Measurements from ENCODE around the gene MACROD2.

The MACROD2 gene

DNA sequence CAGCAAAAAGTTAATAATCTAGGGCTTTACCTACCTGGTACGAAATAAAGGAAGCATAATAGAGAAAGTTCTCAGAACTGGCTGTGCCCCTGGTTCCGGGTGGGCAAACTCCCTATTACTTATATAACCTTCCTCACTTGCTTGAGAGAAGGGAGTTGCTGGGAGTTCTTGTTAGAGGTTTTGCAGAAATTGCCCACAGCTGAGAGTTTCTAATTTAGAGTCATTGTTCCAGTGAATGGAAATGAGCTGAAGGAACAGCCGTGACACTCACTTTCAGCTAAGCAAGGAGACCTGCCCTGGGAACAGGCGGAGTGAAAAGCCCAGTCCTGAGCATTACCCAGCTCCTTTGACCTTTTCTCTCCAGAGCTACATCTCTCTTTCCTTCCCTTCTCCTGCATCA lies 936.7 kb downstream of the MACROD2 start:
- DNase-seq = no peak

DNA sequence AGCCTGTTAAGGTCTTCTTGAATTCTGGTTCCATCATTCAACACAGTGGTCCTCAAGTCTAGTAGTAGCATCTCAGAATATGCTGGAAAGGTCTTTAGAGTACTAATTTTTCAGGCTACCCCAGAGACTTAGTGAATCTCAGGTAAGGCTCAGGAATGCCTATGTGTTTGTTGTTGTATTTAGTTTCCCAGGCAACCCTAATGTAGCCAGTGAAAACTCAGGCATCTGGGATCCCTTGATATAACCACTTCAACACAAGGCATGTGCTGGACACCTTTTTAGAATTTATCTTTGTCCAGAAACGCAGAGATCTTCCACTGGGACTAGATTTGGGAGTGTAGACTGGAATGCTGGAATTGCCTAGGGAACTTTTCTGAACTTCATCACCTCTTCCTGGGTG lies 940.0 kb downstream of the MACROD2 start:
- no peak for DNase-seq

DNA sequence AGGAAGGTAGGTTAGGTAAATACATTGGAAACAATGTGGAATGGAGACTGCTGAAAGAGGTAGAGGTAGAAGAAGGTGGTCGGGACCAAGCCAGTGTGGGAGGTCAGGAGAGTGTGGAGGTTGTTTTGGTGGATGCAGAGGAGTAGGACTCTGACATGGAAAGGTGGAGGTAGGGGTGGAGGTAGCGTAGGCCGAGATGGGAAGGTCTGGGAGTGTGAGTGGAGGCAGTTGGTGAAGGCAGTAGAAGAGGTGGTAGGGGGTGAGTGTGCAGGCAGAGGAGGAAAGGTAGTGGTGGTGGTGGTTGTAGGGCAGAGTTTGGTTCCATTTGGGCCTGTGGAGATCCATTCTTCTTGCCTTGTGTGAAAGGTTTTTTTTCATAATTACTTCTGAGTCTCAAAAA lies 941.7 kb downstream of the MACROD2 start:
- no peak for DNase-seq

- DNase-seq = no peak
Observed at GRCh38 chr20:14937846-14938245, 942.5 kb downstream of the MACROD2 start.

GRCh38 chr20:14947536-14947935 lies 952.2 kb downstream of the MACROD2 start:
- DNase-seq = no peak

- DNase-seq = no peak
Observed at GRCh38 chr20:14947946-14948345, 952.6 kb downstream of the MACROD2 start.

DNA sequence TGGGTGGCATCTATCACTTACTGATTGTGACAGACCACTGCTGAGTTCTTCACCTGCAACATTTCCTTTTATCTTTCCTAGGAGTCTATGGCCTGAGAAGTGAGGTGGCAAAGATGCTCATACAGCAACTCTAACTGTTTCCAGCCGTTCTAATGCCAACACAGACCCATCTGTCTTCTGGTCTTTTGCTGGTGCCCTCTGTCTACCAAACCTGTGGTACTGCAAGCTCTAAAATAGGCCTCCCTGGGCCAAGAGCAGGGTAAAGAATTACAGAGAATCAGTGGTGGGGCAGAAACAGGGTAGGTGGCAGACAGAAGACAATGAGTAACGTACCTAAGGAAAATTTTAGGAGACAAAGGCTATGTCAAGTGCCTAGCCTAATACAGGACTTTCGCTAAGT lies 953.1 kb downstream of the MACROD2 start:
- no peak for DNase-seq

GRCh38 chr20:14950633-14951032 lies 955.3 kb downstream of the MACROD2 start:
- DNase-seq = no peak

- no peak for DNase-seq
Observed at GRCh38 chr20:14951105-14951504, 955.8 kb downstream of the MACROD2 start.

- DNase-seq = peak; percentile 56
Observed at GRCh38 chr20:14951707-14952418, 956.5 kb downstream of the MACROD2 start.

DNA sequence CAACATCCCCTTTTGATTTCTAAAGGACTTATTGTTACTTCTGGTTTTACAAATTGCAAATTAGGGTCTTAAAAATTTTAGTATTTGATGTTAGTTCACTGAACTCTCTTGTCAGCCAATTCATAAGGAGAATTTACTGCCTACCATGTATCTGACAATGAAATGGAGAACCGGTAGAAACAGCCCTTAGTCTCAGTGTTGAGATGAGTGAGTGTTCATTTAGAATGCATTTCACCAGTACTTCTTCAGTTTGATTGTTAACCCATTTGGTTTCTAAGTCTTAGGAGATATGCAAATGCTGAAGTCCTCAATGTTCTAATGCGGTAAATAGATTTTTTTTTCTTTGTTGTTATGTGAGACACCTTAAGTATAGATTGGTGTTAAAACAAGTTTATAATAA lies 958.4 kb downstream of the MACROD2 start:
- no peak for DNase-seq

DNA sequence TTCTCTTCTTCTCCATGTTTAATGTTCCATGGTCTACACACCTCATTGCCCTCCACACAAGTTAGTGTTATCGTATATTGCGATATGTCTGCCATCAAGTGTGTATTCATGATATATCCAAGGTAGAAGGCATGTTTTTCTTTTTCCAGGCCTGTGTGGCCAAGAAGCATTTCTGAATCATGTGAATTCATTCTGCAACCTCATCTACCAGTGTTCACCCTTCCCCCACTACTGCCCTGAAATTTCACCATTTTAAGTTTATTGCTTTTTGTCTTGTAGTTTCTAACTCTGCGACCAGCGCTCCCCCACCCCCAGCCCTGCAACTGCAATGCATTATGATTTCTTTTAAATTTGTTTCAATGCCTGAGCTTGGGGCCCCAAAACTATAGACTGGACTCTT lies 960.1 kb downstream of the MACROD2 start:
- no peak for DNase-seq

DNA sequence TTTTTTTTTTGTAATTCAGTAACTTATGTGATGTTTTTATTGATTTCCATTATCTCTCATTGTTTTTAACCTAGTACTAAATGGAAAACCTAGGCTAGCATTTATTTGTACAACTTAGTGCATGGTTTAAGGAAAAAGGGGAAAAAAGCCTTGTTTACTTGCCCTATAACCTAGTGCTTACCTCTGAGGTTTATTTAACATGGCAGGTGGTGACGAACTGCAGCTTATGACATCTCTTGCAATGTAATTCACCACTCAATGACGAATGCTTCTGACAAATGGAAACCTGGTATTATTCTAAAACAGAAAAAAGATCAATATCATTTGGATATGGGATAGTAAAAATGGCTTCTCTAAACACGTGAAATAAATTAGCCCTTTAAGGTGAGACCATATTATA lies 960.7 kb downstream of the MACROD2 start:
- DNase-seq = no peak

GRCh38 chr20:14956538-14956937 lies 961.2 kb downstream of the MACROD2 start:
- no peak for DNase-seq

DNA sequence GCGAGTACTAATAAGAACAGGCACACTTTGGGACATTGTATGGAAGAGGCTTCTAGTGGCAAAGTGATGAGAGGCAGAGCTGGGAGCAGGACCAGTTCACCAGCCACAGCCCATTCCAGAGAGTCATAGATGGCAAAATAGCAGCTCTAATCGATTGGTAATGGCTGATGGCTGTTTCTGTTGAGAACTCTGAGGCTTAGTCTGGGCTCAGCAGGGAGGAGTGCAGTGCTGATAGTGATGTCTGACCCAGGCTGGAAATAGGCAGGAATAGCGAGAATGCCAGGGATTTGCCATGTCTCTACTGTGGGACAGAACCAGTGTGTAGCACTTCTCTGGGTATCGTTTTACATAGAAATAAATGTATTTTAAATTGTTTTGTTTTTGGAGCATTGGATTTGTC lies 962.1 kb downstream of the MACROD2 start:
- DNase-seq = no peak

DNA sequence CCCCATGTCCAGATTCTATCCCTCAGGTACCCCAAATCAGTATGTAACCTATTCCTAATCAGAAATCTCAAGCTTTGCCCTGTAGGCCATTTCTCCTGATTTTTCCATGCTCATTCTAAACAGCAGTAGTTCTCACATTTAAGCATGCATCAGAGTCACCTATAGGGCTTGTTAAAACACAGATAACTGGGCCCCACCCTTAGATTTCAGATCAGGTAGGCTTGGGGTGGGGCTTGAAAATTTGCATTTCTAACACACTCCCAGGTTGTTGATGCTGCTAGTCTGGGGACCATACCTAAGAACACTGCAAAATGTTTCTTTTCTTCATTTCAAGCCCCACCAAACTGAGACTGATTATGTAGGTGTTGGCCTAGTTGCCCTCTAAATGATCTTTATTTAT lies 963.3 kb downstream of the MACROD2 start:
- no peak for DNase-seq

DNA sequence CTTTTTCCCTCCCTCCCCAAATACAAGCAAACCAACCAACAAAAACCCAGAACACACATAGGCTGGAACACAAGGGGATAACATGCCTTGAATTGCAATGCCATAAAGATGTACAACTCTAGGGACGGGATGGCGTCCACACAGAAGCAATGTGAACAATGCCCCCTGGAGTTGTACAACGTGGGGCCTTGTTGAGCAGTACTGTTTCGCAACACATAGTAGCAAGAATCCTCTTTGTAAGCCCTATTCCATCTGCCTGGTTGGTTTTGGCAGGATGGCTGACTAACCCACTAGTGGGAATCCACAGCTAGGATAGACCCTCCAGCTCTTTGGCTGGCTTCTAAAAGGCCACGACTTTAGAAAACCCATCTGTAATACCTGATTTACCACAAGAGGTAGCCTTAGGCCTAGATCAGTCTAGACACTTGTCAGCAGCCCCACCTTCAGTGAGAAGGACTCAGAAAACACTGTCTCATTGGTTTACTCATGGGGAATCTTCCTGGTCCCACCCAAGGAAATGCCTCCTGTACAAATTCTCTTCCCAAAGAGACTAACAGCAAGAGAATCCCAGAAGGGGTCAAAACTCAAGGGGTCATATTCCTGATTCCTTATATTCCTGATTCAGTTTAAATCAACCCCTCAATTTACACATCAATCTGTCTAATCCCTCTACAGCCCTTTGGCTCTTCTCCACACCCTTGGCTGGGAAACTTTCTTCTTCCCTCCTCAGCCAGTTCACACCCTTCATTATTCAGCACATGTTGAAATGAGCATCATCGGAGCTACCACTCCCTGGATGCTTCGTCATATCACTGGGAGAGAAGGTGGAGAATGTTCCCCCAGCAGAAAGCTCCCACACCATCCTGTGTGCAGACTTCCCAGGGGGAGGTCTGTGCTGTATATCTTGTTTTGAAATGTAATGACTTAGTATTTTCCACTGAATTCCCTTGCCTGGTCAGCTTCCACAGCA lies 964.5 kb downstream of the MACROD2 start:
- no peak for DNase-seq

DNA sequence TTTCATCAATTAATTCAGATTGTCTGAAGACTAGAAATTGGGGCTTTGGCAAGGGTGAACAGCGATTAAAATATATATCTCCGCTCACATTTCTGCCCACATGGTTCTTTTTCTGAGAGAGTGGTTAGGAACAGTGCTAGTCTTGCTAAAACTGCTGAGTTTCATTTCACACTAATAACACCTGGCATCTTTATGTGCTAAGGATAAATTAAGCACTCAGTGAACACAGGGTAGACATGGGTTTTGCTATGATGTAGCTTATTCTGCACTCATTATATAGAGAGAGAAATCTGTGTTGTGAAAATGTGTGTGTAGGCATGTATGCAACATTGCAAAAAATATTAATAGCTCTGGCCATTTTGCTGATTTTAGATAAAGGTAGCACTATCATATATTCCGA lies 965.5 kb downstream of the MACROD2 start:
- no peak for DNase-seq

DNA sequence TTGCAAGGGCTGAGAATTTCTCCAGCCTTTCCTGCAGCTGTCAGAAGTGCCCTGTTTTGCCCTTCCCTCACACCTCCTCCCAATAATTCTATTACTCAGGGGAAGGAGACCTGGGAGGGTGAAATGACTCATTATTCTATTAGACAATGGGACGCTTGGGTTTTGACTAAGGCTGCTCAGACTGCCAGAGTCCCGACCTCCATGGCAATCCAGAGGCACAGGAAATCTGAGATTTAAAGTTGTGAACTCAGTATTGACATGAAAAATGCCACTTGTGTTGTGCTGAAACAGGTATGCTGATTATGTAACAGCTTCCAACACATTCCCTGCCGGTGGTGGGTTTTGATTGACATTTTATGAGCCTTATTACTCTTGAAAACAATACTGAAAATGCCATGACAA lies 967.9 kb downstream of the MACROD2 start:
- no peak for DNase-seq

- no peak for DNase-seq
Observed at GRCh38 chr20:14966203-14966602, 970.9 kb downstream of the MACROD2 start.

DNA sequence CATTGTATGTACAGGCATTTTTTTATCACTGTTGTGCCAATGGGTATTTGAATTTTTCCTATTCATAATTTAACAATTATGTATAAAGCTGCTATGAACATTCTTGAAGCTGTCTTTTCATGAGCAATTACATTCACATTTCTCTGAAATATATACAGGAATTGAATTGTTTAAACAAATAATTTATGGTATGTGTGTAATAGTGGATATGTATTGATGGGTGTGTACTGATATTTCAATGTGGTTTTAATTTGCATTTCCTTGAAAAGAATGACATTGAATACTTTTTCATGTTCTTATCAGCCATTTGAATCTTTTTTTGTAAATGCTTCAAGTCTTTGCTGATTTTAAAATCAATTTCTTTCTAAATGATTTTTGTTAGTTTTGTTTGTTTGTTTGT lies 971.5 kb downstream of the MACROD2 start:
- DNase-seq = no peak

DNA sequence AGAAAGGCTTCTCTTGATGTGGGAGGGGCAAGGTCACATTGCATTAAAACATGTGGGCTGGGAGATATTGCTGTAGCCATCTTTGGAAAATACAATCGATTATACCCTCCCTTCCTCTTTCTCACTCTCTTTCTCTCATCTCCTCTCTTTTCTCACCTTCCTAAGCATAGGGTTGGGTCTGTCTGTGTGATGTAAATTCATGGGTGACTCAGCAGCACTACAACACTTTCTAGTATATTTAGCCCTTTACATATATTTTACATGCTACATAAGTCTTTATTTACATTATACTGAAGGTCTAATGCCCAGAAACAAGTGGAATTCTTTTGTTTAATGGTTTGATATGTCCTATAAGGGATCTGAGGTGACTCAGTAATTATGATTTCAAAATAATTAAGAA lies 976.9 kb downstream of the MACROD2 start:
- no peak for DNase-seq

GRCh38 chr20:14972690-14973089 lies 977.4 kb downstream of the MACROD2 start:
- no peak for DNase-seq

DNA sequence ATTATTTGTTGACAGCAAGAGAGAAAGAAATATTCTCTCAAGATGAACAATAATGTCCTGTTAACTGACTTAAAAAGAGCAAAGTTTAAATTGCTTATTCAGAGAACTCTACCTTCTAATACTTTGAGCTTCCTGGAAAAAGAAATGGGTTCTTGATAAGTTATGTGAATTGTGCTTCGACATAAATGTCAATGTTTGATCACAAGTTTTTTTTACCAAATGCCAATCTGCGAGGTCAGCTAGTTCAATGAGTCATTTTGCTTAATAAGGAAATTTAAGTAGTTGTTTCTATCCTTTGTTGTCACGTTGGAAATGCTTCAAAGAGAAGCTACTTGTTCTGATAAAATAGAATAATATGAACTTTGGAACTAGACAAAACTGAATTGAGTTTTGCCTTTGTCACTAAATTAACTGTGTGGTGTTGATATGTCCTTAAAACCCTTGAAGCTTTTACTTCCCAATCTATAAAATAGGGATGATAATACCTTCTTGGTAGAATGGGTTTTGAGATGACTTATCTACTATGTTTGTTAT lies 984.2 kb downstream of the MACROD2 start:
- DNase-seq = no peak

All from amniotic stem cell (primary cell).